AG09319 (cell line): ENCODE measurements around the gene MGAT3.

ENCODE experiments used
- DNase-seq: peaks from one replicate; pipeline ENCODE4 v3.0.0-alpha.2; 2010; ENCODE audit warnings: low read depth; ENCODE audit errors: extremely low read depth
- TF ChIP-seq, protein P1 (sequence below): IDR thresholded peaks from 2 replicates; pipeline ENCODE4 v1.5.1; 2011; ENCODE audit warnings: low read depth, mild to moderate bottlenecking, inconsistent platforms, low read length, moderate library complexity

Gene MGAT3

DNA sequence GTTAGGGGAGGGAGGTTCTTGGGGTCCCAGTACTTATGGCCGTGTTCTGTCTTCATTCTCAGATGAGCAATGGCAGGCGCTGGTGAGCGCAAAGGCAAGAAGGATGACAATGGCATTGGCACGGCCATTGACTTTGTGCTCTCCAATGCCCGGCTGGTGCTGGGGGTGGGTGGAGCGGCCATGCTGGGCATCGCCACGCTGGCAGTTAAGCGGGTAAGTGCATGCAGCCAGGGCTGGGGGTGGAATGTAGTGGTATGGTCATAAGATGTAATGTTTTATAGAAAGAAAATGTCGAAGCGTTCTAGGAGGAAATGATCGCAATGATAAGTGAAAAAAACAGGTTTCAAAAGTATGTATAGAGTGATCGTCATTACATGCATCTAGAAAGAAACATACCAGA is 54.4 kb downstream of the MGAT3 start:
- TF ChIP-seq, protein P1, sequence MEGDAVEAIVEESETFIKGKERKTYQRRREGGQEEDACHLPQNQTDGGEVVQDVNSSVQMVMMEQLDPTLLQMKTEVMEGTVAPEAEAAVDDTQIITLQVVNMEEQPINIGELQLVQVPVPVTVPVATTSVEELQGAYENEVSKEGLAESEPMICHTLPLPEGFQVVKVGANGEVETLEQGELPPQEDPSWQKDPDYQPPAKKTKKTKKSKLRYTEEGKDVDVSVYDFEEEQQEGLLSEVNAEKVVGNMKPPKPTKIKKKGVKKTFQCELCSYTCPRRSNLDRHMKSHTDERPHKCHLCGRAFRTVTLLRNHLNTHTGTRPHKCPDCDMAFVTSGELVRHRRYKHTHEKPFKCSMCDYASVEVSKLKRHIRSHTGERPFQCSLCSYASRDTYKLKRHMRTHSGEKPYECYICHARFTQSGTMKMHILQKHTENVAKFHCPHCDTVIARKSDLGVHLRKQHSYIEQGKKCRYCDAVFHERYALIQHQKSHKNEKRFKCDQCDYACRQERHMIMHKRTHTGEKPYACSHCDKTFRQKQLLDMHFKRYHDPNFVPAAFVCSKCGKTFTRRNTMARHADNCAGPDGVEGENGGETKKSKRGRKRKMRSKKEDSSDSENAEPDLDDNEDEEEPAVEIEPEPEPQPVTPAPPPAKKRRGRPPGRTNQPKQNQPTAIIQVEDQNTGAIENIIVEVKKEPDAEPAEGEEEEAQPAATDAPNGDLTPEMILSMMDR: no peak
- DNase-seq: no peak

DNA sequence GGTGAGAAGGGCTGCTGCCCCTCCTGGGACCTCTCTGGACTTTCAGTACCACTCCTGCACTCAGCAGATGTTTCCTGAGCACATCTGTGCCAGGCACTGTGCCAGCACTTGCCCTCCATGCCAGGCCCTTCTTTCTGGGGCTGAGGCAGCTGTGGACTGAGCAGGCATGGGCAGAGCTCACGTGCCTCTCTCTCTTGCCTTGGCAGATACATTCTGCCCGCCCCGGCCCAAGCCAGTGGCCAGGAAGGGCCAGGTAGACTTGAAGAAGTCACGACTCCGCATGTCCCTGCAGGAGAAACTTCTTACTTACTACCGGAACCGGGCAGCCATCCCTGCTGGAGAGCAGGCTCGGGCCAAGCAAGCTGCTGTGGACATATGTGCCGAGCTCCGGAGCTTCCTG is 55.2 kb downstream of the MGAT3 start:
- TF ChIP-seq, protein P1: no peak

DNA sequence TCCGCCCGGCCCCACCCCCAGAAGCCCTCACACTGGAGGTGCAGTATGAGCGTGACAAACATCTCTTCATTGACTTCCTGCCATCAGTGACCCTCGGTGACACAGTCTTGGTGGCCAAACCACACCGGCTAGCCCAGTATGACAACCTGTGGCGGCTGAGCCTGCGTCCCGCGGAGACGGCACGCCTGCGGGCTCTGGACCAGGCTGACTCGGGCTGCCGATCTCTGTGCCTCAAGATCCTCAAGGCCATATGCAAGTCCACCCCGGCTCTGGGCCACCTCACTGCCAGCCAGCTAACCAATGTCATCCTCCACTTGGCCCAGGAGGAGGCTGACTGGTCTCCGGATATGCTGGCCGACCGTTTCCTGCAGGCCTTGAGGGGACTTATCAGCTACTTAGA is 57.0 kb downstream of the MGAT3 start:
- no peak for DNase-seq
- TF ChIP-seq, protein P1: no peak

More for the DNA sequence above, 55.2 kb downstream of the MGAT3 start:
- DNase-seq: no peak

DNA sequence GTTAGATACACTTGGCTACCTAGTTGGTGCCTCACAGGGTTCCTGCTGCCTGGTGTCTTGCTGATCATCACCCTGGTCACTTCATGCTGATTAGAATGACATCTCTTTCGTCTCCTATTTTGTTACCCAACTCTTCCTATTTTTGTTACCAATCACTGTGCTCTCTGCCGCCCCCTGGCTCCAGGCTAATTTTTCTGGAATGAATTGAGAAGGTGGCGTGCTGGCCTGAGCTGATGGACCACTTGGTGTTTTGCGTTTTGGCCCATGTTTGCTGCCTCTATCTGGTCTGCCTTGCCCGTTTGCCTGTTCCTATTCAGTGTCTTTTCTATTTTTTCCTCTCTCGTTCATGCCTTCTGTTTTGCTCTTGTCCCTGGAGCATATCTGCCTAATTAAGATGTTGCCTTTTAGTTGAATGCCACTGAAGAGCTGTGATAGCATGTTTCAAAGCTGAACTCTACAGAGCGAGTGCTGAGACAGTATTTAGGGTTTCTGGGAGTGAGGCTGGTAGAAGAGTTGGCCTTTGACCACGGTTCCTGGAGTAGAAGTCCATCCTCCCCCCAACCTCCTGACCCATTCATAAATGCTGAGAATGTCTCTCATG is 57.7 kb downstream of the MGAT3 start:
- DNase-seq: no peak
- TF ChIP-seq, protein P1: peak; percentile 78

DNA sequence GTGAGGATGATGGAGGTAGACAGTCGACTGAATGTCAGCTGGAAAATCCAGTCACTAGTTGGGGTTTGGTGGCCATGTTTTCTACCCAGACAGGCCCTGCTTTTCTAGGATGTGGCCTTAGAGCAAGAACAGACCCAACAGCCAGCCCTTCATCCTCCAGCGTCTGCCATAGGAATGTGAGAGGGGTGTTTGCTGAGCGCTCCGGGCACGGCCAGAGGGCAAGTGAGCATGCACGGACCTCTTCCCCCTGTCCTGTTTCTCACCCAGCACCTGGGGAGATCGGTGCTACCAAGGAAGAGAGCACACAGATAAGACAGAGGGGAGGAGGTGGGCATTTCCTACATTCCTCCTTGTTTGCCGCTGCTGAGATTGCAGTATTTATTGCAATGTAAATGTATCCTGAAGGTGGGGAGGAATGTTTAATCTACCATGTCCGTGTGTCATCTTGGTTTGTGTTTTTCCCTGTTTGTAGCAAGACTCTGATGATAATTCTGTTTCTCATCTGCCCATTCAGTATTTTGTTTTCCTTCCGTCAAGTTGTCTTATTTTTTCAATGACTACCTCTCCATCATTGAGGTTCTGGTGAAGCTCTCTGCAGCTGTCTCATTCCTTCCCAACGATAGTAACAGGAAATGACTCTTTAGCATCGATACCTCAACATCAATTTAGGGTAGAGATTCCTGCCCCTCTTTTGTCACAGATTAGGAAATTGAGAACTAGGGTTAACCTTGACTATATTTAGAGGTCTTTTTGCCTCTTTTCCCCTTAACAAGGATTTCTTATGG is 58.6 kb downstream of the MGAT3 start:
- no peak for DNase-seq
- TF ChIP-seq, protein P1: no peak

GRCh38 chr22:39517470-39517869 is 60.7 kb downstream of the MGAT3 start:
- TF ChIP-seq, protein P1: no peak
- no peak for DNase-seq

- TF ChIP-seq, protein P1: no peak
- DNase-seq: no peak
Measured at GRCh38 chr22:39518144-39518786, 61.5 kb downstream of the MGAT3 start.
